Activated CD4-positive, alpha-beta T cell treated with anti-CD3 and anti-CD28 coated beads, Interleukin-2, amount 10 ng/mL, durations not matched to agents 24 days and 14 days (primary cell): ENCODE results near the gene CCDC92B. TPM values are rescaled to one million over a fixed set of nuclear protein-coding genes. Genes with fewer than 3 reads are reported as not detected.
"Not testable (repeated sequence)": the region's sequence is repeated elsewhere in the genome, so short reads cannot be mapped to it uniquely, and the experiment has no call there.

Source experiments
- DNase-seq: peaks from one replicate; pipeline ENCODE4 v3.0.0; 2022
- H3K27ac Mint-ChIP-seq: one replicate; pipeline ENCODE4 v1.8.0; 2022; ENCODE audit warnings: mild to moderate bottlenecking, mixed read lengths
- H3K27me3 Mint-ChIP-seq: one replicate; pipeline ENCODE4 v1.8.0; 2022; ENCODE audit warnings: mixed read lengths
- H3K36me3 Mint-ChIP-seq: one replicate; pipeline ENCODE4 v1.8.0; 2022; ENCODE audit warnings: low read depth, mild to moderate bottlenecking, mixed read lengths
- H3K4me1 Mint-ChIP-seq: one replicate; pipeline ENCODE4 v1.8.0; 2021; ENCODE audit warnings: mixed read lengths
- H3K4me3 Mint-ChIP-seq: one replicate; pipeline ENCODE4 v1.8.0; 2022; ENCODE audit warnings: mild to moderate bottlenecking, moderate library complexity, mixed read lengths
- H3K9me3 Mint-ChIP-seq: one replicate; pipeline ENCODE4 v1.8.0; 2021; ENCODE audit warnings: mixed read lengths
- intact Hi-C: fragments of 100-400 bp; cut with micrococcal nuclease; formaldehyde crosslinking; loops from one replicate; pipeline ENCODE4 v1.15.1; 2023
- total RNA-seq: library from RNA; stranded (reverse); gene quantifications from 2 replicates; pipeline ENCODE4 v1.2.3, GENCODE V29; 2022

The CCDC92B gene
- total RNA-seq, 1 donor from 2014 or later: 0.14 TPM

DNA sequence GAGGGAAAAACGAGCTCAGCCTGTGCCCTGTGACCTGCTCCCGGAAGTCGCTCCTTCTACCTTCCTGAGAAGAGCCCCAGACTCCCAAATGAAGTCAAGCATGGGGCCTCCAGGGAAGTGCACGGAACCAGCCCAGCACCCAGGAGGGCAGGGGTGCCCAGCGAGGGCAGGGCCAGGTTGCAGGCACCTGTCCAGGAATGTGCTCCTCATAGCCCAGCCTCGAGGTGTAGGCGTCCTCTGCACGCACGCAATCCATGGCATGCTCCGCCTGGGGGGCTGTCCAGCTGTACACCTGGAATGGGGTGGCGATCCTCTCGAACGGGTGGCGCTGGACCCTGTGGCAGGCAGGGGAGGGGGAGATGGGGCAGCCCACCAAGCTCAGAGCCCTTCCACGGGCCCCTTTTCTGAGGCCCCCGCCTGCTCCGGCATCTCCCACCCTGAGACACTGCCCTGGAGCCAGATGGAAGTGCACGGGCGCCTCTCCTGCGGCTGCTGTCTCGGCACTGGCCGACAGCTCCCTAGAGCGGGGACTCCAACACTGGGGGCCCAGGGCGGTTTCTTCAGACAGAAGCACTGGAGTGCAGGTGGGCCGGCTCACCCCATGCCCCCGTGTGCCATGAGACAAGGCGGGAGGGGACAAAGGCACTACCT, 48.8 kb downstream of the CCDC92B start:
- no peaks in the 10 kb centered on the region for H3K9me3 Mint-ChIP-seq
- H3K27me3 Mint-ChIP-seq: no peaks in the 10 kb centered on the region
- peaks cover 44% of the 10 kb centered on the region for H3K36me3 Mint-ChIP-seq
- no peak overlapping the region for H3K27ac Mint-ChIP-seq
- peaks cover 5% of the 10 kb centered on the region for H3K4me1 Mint-ChIP-seq
- no peak for DNase-seq
- no peak overlapping the region for H3K4me3 Mint-ChIP-seq
- intact Hi-C loops: no loop called here

GRCh38 chr17:2700030-2700490, 49.4 kb downstream of the CCDC92B start:
- H3K27me3 Mint-ChIP-seq: no peaks in the 10 kb centered on the region
- H3K4me3 Mint-ChIP-seq: no peak overlapping the region
- H3K4me1 Mint-ChIP-seq: peaks cover 2% of the 10 kb centered on the region
- intact Hi-C loops: no loop called here
- H3K9me3 Mint-ChIP-seq: no peaks in the 10 kb centered on the region
- H3K27ac Mint-ChIP-seq: no peak overlapping the region
- no peak for DNase-seq
- H3K36me3 Mint-ChIP-seq: peaks cover 43% of the 10 kb centered on the region

- H3K27ac Mint-ChIP-seq, H3K4me3 Mint-ChIP-seq, intact Hi-C loops, H3K4me1 Mint-ChIP-seq, DNase-seq, H3K9me3 Mint-ChIP-seq, H3K27me3 Mint-ChIP-seq: not testable (repeated sequence)
- peaks cover 37% of the 10 kb centered on the region for H3K36me3 Mint-ChIP-seq
Measured at GRCh38 chr17:2699216-2699805, 50.1 kb downstream of the CCDC92B start.

DNA sequence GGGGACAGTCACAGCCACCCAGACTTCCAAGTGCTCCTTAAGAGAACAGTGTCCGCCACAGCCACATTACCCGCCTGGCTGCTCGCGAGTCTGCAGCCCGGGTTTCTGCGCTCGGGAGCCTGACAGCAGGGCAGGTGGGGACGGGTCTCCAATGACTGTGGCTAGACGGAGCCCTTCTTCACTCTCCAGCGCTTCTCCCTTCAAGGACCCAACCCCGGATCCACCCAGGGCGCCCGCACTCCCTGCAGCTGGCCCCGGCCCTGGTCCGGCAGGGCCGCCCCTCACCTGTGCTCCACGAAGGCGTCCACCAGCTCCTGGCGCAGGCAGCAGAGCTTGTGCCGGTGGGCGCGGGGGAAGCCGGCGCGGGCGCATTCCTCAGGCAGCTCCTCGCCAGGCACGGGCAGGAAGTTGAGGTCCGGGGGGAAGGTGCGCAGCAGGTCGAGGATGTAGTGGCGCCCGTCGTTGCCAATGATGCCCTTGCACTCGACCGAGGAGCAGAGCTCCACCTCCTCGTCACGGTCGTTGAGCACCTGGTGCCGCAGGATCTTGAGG, 51.8 kb downstream of the CCDC92B start:
- Mint-ChIP-seq H3K4me3 (no peak overlapping the region), H3K36me3 (peaks cover 33% of the 10 kb centered on the region), H3K4me1 (no peaks in the 10 kb centered on the region), H3K27me3 (no peaks in the 10 kb centered on the region), H3K27ac (no peak overlapping the region), H3K9me3 (no peaks in the 10 kb centered on the region)
- intact Hi-C loops: no loop called here
- no peak for DNase-seq

- H3K4me3 Mint-ChIP-seq: no peak overlapping the region
- no peaks in the 10 kb centered on the region for H3K4me1 Mint-ChIP-seq
- H3K27ac Mint-ChIP-seq: no peak overlapping the region
- H3K36me3 Mint-ChIP-seq: peaks cover 27% of the 10 kb centered on the region
- no peaks in the 10 kb centered on the region for H3K27me3 Mint-ChIP-seq
- DNase-seq: no peak
- intact Hi-C loops: no loop called here
- no peaks in the 10 kb centered on the region for H3K9me3 Mint-ChIP-seq
Measured at GRCh38 chr17:2695961-2696760, 53.3 kb downstream of the CCDC92B start.

- Mint-ChIP-seq H3K36me3 (peaks cover 23% of the 10 kb centered on the region), H3K27ac (no peak overlapping the region), H3K9me3 (no peaks in the 10 kb centered on the region), H3K4me3 (no peak overlapping the region), H3K4me1 (no peaks in the 10 kb centered on the region), H3K27me3 (no peaks in the 10 kb centered on the region)
- DNase-seq: no peak
- intact Hi-C loops: no loop called here
Measured at GRCh38 chr17:2695243-2695960, 54.0 kb downstream of the CCDC92B start.

GRCh38 chr17:2694381-2695242, 54.8 kb downstream of the CCDC92B start:
- intact Hi-C loops: no loop called here
- Mint-ChIP-seq H3K4me3 (no peak overlapping the region), H3K9me3 (no peaks in the 10 kb centered on the region), H3K27ac (no peak overlapping the region), H3K36me3 (peaks cover 20% of the 10 kb centered on the region), H3K27me3 (no peaks in the 10 kb centered on the region), H3K4me1 (no peaks in the 10 kb centered on the region)
- DNase-seq: no peak

DNA sequence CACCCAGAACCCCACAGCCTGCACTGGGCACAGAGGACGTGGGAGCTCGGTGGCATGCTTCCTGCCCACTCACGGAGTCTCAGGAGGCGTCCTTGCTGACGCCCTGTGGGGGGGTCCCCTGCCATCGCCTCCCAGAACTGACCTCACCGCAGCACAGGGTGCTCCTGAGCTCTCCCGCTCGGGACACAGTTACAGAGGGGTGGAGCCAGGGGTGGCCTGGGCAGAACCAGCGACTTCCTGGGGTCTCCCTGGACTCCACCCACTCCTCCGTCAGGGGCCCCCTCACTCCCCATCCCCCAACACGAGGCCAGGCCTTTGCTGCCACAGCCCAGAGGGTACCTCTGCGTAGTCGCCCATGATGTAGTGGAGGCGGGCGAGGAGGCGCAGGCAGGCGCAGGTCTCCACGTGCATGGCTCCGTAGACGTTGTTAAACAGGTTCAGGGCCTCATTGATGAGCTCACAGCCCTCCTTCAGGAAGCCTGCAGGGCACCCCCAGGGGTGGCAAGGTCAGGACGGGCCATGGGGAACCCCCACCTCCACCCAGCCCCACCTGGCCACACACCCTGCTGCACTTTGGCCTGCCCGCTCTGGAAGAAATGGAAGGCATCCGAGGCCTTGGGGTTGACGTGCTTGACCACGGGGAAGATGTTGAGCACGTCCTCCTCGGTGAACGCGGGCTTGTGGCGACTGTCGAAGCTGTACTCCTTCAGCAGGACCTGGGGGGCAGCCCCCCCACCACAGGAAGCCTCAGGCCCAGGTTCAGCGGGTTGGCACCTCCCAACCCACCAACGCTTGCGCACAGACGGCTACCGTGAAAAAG, 55.7 kb downstream of the CCDC92B start:
- DNase-seq: no peak
- Mint-ChIP-seq H3K27ac (no peak overlapping the region), H3K4me3 (no peak overlapping the region), H3K4me1 (no peaks in the 10 kb centered on the region), H3K9me3 (no peaks in the 10 kb centered on the region), H3K27me3 (no peaks in the 10 kb centered on the region), H3K36me3 (peaks cover 20% of the 10 kb centered on the region)
- intact Hi-C loops: no loop called here

DNA sequence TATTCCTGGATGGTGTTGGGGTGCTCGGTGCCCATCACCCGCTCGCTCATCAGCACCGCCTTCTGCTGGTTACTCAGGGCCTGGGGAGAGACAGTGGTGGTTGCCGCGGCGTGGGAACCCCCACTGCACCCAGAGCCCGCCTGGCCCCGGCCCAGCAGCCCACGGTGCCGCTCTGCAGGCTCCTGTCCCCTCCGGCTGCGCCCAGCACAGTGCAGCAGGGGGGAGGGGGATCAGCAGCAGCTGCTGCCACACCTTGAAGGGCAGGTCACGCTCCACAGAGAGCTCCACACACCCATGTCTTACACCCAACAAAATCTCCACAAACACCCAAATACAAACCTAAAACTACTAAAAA, 56.7 kb downstream of the CCDC92B start:
- DNase-seq: no peak
- no peak overlapping the region for H3K4me3 Mint-ChIP-seq

DNA sequence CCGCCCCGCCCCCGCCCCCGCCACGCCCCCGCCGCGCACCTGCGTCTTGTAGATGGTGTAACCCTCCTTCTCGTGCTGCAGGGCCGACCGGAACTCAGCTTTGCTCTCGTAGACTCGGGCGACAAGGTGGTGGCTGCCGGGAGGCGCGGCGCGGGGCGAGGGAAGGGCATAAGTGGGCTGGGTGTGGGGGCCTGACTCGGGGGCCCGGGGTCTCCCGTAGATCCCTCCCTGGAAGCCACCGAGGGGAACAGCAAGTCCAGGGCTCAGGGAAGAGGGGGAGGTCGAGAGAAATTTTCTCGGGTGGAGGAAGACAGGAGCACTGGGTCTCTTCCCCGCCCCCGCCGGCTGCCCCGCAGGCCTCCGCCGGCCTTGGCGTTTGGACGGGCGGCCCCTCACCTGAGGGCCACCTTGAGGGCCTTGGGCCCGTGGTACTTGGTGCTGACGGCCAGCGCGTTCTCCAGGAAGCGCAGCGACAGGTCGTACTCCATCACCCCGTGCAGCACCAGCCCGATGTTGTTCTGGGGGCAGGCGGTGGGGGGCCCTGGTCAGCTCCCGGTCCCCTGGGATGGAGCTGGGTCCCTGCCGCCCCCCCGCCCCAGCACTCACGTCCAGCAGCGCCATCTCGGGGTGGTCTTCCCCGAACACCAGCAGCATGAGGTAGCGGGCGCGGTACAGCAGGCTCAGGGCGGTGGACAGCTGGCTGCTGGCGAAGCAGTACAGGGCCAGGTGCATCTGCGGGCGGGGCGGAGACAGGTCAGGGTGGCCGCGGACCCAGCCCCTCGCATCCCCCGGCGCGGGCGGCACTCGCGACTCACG, 57.3 kb downstream of the CCDC92B start:
- no peak overlapping the region for H3K27ac Mint-ChIP-seq
- no peaks in the 10 kb centered on the region for H3K27me3 Mint-ChIP-seq
- H3K4me3 Mint-ChIP-seq: no peak overlapping the region
- intact Hi-C loops: no loop called here
- DNase-seq: no peak
- peaks cover 21% of the 10 kb centered on the region for H3K36me3 Mint-ChIP-seq
- H3K9me3 Mint-ChIP-seq: no peaks in the 10 kb centered on the region
- no peaks in the 10 kb centered on the region for H3K4me1 Mint-ChIP-seq

More for the DNA sequence above, 56.7 kb downstream of the CCDC92B start:
- Mint-ChIP-seq H3K36me3 (peaks cover 20% of the 10 kb centered on the region), H3K9me3 (no peaks in the 10 kb centered on the region), H3K27ac (no peak overlapping the region), H3K4me1 (no peaks in the 10 kb centered on the region), H3K27me3 (no peaks in the 10 kb centered on the region)
- intact Hi-C loops: no loop called here

DNA sequence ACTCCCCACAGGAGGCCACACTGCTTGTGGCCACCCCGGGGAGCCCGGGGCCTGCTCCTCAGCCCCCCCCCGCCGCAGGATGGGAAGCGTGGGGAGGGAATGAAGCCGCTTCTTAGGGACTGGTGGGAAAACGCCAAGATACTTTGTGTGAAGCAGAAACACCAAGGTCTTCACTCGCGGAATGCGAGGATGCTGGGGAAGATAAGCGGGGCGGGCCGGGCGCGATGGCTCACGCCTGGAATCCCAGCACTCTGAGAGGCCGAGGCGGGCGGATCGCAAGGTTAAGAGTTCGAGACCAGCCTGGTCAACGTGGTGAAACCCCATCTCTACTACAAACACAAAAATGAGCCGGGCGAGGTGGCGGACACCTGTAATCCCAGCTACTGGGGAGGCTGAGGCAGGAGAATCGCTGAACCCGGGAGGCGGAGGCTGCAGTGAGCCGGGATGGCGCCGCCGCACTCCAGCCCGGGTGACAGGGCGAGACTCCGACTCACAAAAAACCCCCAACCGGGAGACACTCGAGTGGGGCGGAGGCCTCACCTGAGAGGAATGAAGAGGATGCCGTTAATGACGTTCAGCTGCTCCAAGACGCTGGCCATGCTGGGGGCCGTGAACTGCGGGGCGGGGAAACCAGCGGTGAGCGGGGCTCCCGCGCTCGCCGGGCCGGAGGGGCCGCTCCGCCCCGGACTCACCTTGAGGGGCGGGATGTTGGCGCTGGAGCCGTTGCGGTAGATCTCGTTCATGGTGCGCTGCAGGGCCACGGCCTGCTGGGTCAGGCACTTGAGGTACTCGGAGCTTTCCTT, 58.2 kb downstream of the CCDC92B start:
- H3K36me3 Mint-ChIP-seq: peaks cover 17% of the 10 kb centered on the region
- no peak for DNase-seq
- no peak overlapping the region for H3K27ac Mint-ChIP-seq
- intact Hi-C loops: no loop called here
- no peaks in the 10 kb centered on the region for H3K27me3 Mint-ChIP-seq
- no peaks in the 10 kb centered on the region for H3K9me3 Mint-ChIP-seq
- no peak overlapping the region for H3K4me3 Mint-ChIP-seq
- H3K4me1 Mint-ChIP-seq: no peaks in the 10 kb centered on the region
